GM12891 (cell line): ENCODE results near the gene TACR2. TPM values are rescaled to one million over a fixed set of nuclear protein-coding genes. Genes with fewer than 3 reads are reported as not detected.

Experiments
- DNase-seq: peaks from one replicate; pipeline ENCODE4 v3.0.0; 2011; ENCODE audit warnings: low spot score; ENCODE audit not compliant: insufficient read length
- FAIRE-seq: peaks from 2 replicates; lab custom pipeline; 2011; peaks lifted over from hg19 to GRCh38; lab: Jason Lieb, UNC
- PAX5 ChIP-seq: IDR thresholded peaks from 2 replicates; pipeline ENCODE4 v1.6.1; 2011; ENCODE audit warnings: low read length, moderate library complexity, mild to moderate bottlenecking; ENCODE audit not compliant: insufficient read depth, severe bottlenecking
- POLR2A ChIP-seq: IDR thresholded peaks from 2 replicates; pipeline ENCODE4 v1.6.1; 2011; ENCODE audit warnings: low read depth, low read length, control low read depth
- POLR2AphosphoS5 ChIP-seq: IDR thresholded peaks from 2 replicates; pipeline ENCODE4 v1.6.1; 2011; ENCODE audit warnings: low read depth, low read length, control low read depth
- POU2F2 ChIP-seq: IDR thresholded peaks from 2 replicates; pipeline ENCODE4 v1.6.1; 2011; ENCODE audit warnings: low read depth, mild to moderate bottlenecking, control low read depth, low read length, moderate library complexity
- SPI1 ChIP-seq: IDR thresholded peaks from 2 replicates; pipeline ENCODE4 v1.6.1; 2011; ENCODE audit warnings: low read depth, low read length, control low read depth
- TAF1 ChIP-seq: IDR thresholded peaks from 2 replicates; pipeline ENCODE4 v1.6.1; 2011; ENCODE audit warnings: low read depth, low read length, control low read depth
- polyA plus RNA-seq: library from polyadenylated mRNA; unstranded; fragments of >200 nt; gene quantifications from one replicate; pipeline ENCODE4 v1.2.1, GENCODE V29; 2012; ENCODE audit warnings: low read depth, missing spikeins, inconsistent platforms; ENCODE audit not compliant: missing spikeins

Gene TACR2
- 0.18 TPM for polyA plus RNA-seq

GRCh38 chr10:69416695-69417094 is at the start of gene TACR2:
Gene TACR2, minus strand, starts transcription at chr10:69416918. Its CDS starts 595 bp downstream, at chr10:69416323.
- no peak for TF ChIP-seq SPI1
- no peak for TF ChIP-seq POLR2AphosphoS5
- no peak for TF ChIP-seq POLR2A
- no peak for TF ChIP-seq POU2F2
- TF ChIP-seq TAF1 = no peak
- no peak for TF ChIP-seq PAX5
- FAIRE-seq (no peak), DNase-seq (no peak)

- DNase-seq = no peak
- TF ChIP-seq PAX5 = no peak
- no peak for TF ChIP-seq TAF1
- no peak for TF ChIP-seq POLR2A
- no peak for TF ChIP-seq SPI1
- TF ChIP-seq POU2F2 = no peak
- no peak for TF ChIP-seq POLR2AphosphoS5
- FAIRE-seq = no peak
Observed at GRCh38 chr10:69466158-69466490, 49.4 kb upstream of the TACR2 start.

- DNase-seq (no peak), FAIRE-seq (no peak)
- no peak for TF ChIP-seq PAX5
- no peak for TF ChIP-seq TAF1
- no peak for TF ChIP-seq POU2F2
- TF ChIP-seq POLR2A = no peak
- no peak for TF ChIP-seq SPI1
Observed at GRCh38 chr10:69465457-69466157, 48.9 kb upstream of the TACR2 start.

GRCh38 chr10:69464801-69465401 is 48.2 kb upstream of the TACR2 start:
- TF ChIP-seq POLR2A (no peak), PAX5 (no peak), POLR2AphosphoS5 (no peak), TAF1 (no peak)
- DNase-seq (no peak), FAIRE-seq (no peak)

GRCh38 chr10:69464401-69464800 is 47.7 kb upstream of the TACR2 start:
- no peak for DNase-seq
- FAIRE-seq = no peak

GRCh38 chr10:69463886-69464285 is 47.2 kb upstream of the TACR2 start:
- TF ChIP-seq SPI1 (no peak), POU2F2 (no peak), PAX5 (no peak), POLR2AphosphoS5 (no peak), TAF1 (no peak), POLR2A (no peak)
- FAIRE-seq (no peak), DNase-seq (no peak)

More at GRCh38 chr10:69464401-69464800, 47.7 kb upstream of the TACR2 start:
- TF ChIP-seq TAF1 (no peak), POU2F2 (no peak), POLR2AphosphoS5 (no peak), SPI1 (no peak), POLR2A (no peak), PAX5 (no peak)

GRCh38 chr10:69461243-69462025 is 44.7 kb upstream of the TACR2 start:
- no peak for TF ChIP-seq PAX5
- no peak for TF ChIP-seq SPI1
- TF ChIP-seq POU2F2 = no peak
- no peak for TF ChIP-seq POLR2AphosphoS5
- DNase-seq = no peak
- no peak for FAIRE-seq

GRCh38 chr10:69460576-69461242 is 44.0 kb upstream of the TACR2 start:
- FAIRE-seq (no peak), DNase-seq (no peak)
- TF ChIP-seq PAX5 (no peak), POLR2A (no peak), POU2F2 (no peak), SPI1 (no peak), TAF1 (no peak)

GRCh38 chr10:69459893-69460575 is 43.3 kb upstream of the TACR2 start:
- no peak for FAIRE-seq
- TF ChIP-seq POU2F2 (no peak), PAX5 (no peak), TAF1 (no peak), POLR2A (no peak), SPI1 (no peak), POLR2AphosphoS5 (no peak)
- no peak for DNase-seq
